GM20431 (cell line): ENCODE data around the gene RETNLB.

Experiments
- in situ Hi-C: fragments of 300-500 bp; cut with MseI, MboI; formaldehyde crosslinking; loops from one replicate; pipeline ENCODE4 v1.15.0; 2020; ENCODE audit warnings: low sequenced_read_pairs; ENCODE audit not compliant: unreplicated experiment

Gene RETNLB, protein sequence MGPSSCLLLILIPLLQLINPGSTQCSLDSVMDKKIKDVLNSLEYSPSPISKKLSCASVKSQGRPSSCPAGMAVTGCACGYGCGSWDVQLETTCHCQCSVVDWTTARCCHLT

DNA sequence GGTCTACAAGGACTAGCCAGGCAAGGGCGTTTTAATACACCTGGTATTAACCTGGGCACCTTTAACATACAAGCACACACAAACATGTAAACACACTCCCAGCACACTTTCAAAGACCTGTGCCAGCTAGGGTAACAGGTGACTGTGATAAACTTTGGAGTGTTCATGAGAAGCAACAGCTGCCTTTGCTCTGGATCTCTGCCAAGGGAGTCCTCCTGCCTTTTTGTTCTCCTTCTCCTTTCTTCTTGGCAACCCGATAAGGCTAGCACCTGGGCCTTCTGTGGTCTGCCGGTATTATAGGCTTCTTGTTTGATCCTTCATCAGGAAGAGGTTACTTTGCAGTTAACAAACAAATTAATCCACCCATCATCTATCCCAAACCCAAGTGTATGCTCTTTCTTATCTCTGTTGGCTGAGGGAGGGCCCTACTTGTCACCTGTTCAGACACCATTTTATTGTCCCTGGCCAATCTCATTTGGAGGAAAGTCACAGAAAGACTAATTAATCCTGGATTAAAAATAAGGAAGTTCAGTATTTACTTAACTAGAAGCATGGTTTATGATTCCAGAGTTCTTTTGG is at the start of gene RETNLB:
RETNLB (minus strand) TSS at position 7 of the 579 bp plus-strand sequence. CDS start 225 bp downstream, outside the sequence.
- in situ Hi-C loops: no loop called here

DNA sequence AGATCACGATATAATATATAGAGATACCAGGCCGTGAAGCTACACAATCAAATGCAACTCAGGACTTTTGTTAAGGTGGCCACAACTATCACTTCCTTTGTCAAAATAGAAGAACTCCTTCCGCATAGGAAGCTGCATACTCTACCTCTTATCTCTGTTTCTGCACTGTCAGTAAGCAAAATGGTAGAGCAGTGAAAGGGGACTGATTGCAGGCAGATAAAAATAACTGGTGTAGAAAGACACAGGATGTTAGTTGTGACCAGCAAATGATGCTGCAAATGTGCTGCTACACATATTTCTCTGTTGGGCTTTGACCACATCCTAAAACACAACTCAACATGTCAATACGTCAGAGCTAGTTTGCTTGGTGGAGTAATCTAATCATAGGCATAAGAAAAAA is 49.1 kb upstream of the RETNLB start:
- in situ Hi-C loops: no loop called here

DNA sequence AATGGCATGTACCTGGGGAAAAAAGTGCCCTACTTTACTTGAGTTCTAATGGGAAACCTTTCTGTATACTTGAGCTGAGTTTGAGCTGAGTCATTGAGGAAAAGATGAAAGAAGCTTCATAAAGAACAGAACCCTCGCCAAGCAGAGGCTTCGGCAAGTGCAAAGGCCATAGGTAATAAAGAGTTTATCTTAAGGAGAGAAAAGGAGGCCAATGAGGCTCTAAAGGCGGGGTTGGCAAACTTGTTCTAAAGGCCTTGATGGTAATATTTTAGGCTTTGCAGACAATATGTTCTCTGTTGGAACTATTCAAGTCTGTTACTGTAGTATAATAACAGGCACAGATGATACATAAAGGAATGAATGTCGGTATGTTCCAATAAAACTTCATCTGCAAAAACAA is 47.8 kb upstream of the RETNLB start:
- in situ Hi-C loops: no loop called here

DNA sequence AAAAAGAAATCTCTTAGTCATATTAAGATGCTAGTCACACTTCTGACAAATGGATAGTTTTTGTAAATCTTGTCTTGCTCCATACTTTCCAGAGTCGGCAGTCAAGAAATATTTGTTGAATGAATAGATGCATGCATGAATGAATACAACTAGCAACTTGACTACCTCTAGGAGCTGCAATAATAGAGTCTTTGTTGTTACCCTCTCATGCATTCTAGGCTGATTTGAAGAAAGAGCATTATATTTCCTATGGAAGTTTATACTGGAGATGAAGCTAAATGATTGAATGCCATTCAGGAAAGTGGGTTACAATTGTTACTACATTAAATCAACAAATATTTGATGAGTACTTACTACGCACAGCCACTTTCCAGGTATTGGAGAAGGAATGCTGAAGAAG is 47.2 kb upstream of the RETNLB start:
- in situ Hi-C loops: no loop called here

DNA sequence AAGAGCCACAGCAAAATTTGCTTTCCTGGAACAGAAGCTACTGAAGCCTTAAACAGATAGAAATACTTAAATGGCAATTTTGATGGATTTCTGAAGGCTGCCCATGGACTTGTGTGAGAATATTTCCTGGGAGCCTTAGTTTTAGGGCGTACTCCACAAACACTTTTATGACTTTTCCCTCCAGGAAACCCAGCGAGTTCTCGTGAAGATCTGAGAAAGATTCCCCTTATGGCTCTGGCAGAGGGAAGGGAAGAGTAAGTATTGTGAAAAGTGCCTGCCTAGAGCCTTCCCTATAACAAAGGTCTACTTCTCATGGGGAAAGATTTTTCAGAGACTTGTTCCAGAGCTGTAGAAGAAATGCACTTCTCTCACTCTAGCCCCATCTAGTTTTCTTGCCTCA is 34.3 kb upstream of the RETNLB start:
- in situ Hi-C loops: no loop called here

DNA sequence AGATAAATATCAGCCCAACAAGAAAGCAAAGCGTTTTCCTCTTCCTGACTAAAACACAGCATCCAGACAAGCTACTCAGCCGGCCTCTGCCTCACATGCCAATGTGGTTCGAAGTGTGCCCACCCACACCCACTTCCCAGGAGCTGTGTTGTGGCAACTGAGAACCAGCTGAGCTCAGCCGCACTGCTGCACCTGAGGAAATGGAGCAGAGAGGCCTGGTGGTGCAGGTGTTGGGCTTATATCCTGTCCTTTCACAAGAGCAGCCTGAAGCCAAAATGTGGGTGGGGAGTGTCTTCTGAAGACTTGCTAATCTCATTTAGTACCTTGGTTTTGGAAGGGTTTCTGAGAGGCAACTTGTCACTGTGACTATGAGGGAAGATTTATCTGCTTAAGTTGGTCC is 23.0 kb upstream of the RETNLB start:
- in situ Hi-C loops: no loop called here

DNA sequence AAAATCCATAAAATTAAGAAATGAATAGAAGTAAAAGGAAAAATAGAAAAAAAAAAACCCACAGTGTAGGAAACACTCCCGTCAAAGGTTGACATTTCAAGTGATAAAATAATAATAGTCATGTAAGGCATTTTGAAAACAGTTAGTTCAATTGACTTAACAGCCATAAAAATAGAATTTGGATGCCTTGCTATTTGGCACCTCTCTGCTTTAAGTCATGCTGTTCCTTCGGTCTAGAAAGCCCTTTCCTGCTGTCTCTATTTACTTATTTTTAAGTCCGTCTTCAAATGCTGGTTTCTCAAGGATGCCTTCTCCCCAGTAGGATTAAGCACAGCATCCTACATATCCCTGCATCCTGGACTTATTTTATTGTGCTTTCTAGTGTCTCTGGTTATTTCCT is 22.3 kb upstream of the RETNLB start:
- in situ Hi-C loops: no loop called here

- in situ Hi-C loops: no loop called here
Observed at GRCh38 chr3:108775649-108776048, 18.4 kb upstream of the RETNLB start.

- in situ Hi-C loops: no loop called here
Observed at GRCh38 chr3:108767253-108767652, 10.0 kb upstream of the RETNLB start.

DNA sequence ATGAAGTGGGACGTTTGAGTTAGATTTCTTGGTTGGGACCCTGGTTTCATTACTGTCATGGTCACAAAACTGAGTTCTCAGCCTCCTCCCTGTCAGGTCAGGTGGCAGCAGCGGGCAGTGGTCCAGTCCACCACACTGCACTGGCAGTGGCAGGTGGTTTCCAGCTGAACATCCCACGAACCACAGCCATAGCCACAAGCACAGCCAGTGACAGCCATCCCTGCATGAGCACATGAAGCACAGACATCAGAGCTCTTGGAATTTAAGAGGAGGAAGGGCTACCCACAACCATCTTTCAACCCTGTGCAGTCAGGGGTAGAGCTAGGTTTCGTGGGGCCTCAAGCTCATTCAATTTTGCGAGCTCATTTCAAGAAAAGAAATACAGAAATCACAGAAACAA is 1.5 kb downstream of the RETNLB start:
- in situ Hi-C loops: no loop called here

DNA sequence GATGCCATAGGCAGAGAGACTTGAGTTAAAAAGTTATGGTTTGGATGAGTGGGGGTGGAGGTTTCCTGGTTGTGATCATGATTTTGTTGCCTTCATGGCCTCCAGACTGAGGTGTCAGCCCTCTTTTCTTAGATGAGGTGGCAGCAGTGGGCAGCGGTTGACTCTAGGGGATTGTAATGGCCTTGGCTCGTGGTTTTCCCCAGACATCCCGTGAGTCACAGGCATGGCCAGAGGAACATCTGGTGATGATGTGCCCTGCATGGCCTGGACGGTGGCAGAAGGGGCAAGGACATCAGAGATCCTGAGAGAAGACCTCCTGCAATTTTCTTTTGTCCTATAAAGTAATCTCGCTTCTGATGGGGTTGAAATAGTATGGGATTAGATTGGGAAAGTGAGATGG is 12.4 kb downstream of the RETNLB start:
- in situ Hi-C loops: no loop called here

DNA sequence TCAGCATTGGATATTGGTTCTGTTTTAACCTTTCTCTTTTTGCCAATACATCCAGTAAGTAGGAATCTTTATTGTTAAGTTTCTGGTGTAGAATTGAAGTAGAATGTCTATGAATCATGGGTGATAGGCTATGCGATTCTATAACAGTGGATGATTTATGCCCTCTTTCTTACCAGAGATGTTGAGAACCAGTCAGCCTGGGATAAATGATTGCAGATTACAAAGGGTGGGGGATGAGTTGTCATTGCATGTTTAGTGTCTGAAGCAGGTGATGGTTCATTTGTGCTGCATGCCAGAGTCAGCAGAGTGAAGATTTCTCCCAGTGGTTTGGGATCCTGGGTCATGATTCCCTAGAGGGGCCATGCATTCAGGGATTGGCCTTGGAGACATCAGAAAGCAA is 14.3 kb downstream of the RETNLB start:
- in situ Hi-C loops: no loop called here

DNA sequence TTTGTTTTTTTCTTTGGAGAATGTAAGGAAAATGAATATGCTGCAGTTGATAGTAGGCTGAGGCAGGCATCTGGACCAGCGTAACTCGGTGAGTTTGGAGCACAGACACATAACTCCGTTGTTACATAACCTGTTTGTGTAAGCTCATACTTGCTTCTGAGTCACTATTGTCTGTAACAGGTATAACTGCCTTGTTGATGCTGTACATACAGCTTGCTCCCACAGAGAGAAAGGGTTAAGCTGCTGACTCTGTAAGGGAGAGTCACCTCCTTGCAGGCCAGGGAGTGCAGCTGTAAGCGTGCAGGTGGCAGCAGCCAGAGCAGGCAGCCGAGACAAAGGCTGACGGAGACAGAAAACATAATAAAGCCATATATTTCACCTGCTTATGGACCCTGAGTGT is 20.4 kb downstream of the RETNLB start:
- in situ Hi-C loops: no loop called here

- in situ Hi-C loops: no loop called here
Observed at GRCh38 chr3:108728934-108729333, 28.3 kb downstream of the RETNLB start.

DNA sequence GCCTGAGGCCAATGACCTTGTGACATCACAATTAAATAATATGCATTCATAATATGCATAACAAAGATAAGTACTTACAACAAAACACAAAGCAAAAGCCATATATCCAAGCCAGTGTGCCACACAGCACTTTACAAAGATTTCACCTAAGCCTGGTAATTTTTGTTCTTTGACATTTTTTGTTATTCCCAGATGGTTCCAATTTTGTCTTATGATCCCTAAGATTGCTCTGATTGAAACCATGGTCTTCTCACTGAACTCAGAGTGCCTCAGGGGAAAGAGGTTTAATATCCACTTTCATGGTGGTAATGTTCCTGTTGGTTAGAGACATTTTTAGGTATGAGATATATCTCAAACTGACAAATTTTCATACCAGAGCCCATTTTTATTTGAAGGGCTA is 29.1 kb downstream of the RETNLB start:
- in situ Hi-C loops: no loop called here

DNA sequence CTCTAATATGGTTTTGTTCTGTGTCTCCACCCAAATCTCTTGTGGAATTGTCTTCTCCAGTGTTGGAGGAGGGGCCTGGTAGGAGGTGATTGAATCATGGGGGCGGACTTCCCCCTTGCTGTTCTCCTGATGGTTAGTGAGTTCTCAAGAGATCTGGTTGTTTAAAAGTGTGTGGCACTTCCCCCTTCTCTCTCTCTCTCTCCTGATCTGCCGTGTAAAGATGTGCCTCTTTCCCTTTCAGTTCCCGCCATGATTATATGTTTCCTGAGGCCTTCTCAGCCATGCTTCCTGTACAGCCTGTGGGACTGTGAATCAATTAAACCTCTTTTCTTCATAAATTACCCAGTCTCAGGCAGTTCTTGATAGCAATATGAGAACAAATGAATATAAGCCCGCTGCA is 33.1 kb downstream of the RETNLB start:
- in situ Hi-C loops: no loop called here

GRCh38 chr3:108722724-108723123 is 34.5 kb downstream of the RETNLB start:
- in situ Hi-C loops: no loop called here

GRCh38 chr3:108719178-108719806 is 37.9 kb downstream of the RETNLB start:
- in situ Hi-C loops: no loop called here

GRCh38 chr3:108718454-108718853 is 38.8 kb downstream of the RETNLB start:
- in situ Hi-C loops: no loop called here

DNA sequence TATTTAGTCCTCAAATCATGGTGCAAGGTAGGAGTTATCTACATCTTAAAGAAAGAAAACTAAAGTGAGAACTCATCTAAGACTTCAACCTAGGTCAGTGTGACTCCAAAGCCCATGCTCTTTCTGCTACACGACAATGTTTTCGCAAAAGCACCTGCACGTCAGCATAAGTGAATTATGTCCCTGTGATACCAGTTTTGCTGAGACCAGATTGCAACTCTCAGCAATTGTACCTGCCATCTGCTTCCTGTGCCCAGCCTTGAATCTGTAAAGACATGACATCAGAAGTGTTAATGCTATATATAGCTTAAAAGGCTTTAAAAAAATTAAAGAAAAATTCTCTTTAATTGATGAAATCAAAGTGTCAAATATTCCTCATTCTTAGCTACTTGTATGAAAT is 43.4 kb downstream of the RETNLB start:
- in situ Hi-C loops: no loop called here

DNA sequence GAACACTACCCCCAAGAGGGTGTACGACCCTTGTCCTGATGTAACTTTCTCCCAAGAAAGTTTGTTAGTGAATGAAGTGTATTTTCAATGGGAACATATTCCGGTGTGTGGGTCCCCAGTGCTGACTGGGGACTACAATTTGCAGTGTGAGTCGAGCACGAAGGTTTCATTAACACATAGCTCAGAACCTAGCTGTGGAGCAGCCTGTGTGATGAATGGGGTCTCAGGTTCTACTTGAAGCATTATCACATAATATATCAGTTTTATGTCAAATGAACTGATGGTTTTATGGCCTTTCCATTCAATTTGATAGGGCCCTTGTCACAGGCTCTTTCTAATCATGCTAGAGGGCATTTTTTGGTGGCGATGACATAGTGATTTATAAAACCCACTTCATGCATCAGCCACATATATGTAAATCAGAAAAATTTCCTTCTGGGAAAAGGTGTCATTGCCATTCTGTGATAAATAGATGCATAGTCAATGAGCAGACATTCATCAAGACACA is 44.1 kb downstream of the RETNLB start:
- in situ Hi-C loops: no loop called here
